ENCODE measurements around the gene PCP4L1.

DNA sequence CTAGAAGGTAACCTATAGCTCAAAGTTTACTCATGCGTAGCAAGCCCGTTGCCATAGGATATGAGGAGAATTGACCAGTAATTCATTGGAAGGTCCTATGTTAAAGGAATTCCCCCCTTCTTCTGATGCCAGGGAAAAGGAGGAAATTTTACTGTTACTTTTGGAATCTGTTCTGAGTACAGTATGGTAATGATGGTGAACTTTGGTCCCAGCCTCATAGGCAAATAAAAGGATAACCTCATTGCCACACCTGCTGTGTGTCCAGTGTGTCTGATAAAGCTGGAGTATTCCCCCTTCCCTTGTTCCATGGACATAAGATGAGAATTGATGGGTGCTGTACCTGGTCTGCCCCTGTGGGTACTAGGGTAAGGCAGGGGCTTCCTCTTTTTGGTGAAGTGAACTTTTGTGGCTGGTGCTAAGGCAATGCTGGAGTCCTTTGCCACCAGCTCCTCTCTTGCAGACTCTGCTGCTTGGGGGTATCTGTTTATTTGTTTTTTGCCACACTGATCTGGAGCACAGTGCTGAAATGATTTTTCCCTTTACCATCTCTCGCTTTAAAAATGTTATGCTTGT, 29.0 kb downstream of the PCP4L1 start:
- TF ChIP-seq POLR2A (IDR thresholded peaks at IDR 0.05), result no peak
- TF ChIP-seq, protein P1, sequence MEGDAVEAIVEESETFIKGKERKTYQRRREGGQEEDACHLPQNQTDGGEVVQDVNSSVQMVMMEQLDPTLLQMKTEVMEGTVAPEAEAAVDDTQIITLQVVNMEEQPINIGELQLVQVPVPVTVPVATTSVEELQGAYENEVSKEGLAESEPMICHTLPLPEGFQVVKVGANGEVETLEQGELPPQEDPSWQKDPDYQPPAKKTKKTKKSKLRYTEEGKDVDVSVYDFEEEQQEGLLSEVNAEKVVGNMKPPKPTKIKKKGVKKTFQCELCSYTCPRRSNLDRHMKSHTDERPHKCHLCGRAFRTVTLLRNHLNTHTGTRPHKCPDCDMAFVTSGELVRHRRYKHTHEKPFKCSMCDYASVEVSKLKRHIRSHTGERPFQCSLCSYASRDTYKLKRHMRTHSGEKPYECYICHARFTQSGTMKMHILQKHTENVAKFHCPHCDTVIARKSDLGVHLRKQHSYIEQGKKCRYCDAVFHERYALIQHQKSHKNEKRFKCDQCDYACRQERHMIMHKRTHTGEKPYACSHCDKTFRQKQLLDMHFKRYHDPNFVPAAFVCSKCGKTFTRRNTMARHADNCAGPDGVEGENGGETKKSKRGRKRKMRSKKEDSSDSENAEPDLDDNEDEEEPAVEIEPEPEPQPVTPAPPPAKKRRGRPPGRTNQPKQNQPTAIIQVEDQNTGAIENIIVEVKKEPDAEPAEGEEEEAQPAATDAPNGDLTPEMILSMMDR (IDR thresholded peaks at IDR 0.05), result no peak
